Measurements from ENCODE around the gene SFN. TPM values are rescaled to one million over a fixed set of nuclear protein-coding genes. Genes with fewer than 3 reads are reported as not detected.
A peak's percentile ranks its signal among the peaks of the same experiment; 100 is the strongest.

SFN gene
- total and polyA plus RNA-seq, 2 of the 13 experiments (the other 11 are each of a cell fraction or from before 2014, with no cell fraction given): 4.3 to 5.6 TPM

DNA sequence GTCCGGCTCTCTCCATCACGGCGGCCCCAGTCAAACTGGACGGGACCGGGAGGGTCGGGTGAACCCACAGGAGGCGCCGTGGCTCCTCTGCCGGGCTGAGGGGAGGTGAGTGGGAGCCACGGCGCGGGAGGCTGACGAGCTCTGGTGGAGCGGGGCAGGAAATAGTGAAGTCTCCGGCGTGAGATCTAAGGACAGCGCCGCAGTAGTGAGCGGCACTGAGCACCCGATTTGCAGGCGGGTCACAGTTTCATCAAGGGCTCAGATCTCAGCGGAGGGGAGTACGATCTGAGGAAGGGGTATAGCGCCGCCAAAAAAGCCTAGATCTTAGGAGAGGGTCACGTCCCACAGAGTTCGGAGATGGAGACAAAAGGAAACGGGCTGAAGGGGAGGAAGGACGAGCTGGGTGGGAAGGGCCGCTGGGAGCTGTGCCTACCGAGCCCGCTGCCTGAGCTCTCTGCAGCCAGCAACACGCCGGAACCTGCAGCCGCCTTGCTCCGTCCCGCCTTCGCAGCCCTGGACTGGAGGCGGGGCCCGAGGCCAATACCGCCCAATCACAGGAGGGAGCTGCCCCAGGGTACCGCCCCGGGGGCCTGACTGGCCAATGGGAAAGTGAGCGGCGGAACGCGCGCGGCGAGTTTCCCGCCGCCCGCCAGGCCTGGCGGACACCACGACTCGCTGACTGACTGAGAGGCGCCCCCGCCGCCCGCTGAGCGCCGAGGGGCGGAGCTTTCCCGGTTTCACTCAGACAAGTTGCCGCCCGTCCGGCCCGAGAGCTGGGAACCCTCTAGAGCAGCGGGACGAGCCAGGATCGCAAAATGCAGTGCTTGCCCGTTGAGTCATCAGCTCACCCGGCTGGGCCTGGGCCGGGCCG is 1.9 kb downstream of the SFN start (continued):
- TF ChIP-seq CBFB (CRISPR knock-in tag; IDR thresholded peaks at IDR 0.05) (peak; percentile 45; the same call in 1 of the 2 replicates), ZNF207 (IDR thresholded peaks at IDR 0.05; ENCODE audit: borderline replicate concordance) (no peak), ZNF414 (CRISPR knock-in tag; IDR thresholded peaks at IDR 0.05) (no peak), AKAP8 (CRISPR knock-in tag; IDR thresholded peaks at IDR 0.05) (0 out of 2 replicates have a peak, but pooled peaks have one; percentile 57), ZNF546 (CRISPR knock-in tag; conservative IDR thresholded peaks at IDR 0.05) (no peak), GABPA (IDR thresholded peaks at IDR 0.05; ENCODE audit: low read depth, low read length) (peak; percentile 68), GABPA (CRISPR knock-in tag; IDR thresholded peaks at IDR 0.05; ENCODE audit: low read depth) (peak; percentile 83), RCOR2 (CRISPR knock-in tag; IDR thresholded peaks at IDR 0.05) (no peak), NR1H2 (CRISPR knock-in tag; IDR thresholded peaks at IDR 0.05; ENCODE audit: borderline replicate concordance, low read depth) (no peak), RBM39 (IDR thresholded peaks at IDR 0.05; ENCODE audit: low read depth, low read length, poor library complexity, severe bottlenecking) (no peak), ZNF713 (CRISPR knock-in tag; IDR thresholded peaks at IDR 0.05) (no peak), CCAR2 (optimal IDR thresholded peaks at IDR 0.05; ENCODE audit: low read depth, low read length) (no peak), SIX1 (CRISPR knock-in tag; IDR thresholded peaks at IDR 0.05; ENCODE audit: borderline replicate concordance) (no peak), ZNF589 (CRISPR knock-in tag; conservative IDR thresholded peaks at IDR 0.05) (no peak), NFATC3 (CRISPR knock-in tag; IDR thresholded peaks at IDR 0.05) (no peak), FOXA3 (CRISPR knock-in tag; IDR thresholded peaks at IDR 0.05) (0 out of 2 replicates have a peak, but pooled peaks have one; percentile 4), ZNF549 (CRISPR knock-in tag; IDR thresholded peaks at IDR 0.05) (no peak), NR0B2 (CRISPR knock-in tag; IDR thresholded peaks at IDR 0.05) (peak; percentile 52; the same call in 1 of the 2 replicates), FOXK1 (CRISPR knock-in tag; IDR thresholded peaks at IDR 0.05; ENCODE audit: borderline replicate concordance, low read depth) (0 out of 2 replicates have a peak, but pooled peaks have one; percentile 39), SP5 (CRISPR knock-in tag; IDR thresholded peaks at IDR 0.05; ENCODE audit: borderline replicate concordance, low read depth) (peak; percentile 63; the same call in 1 of the 2 replicates), ZNF274 (CRISPR knock-in tag; IDR thresholded peaks at IDR 0.05) (no peak), ZNF235 (CRISPR knock-in tag; IDR thresholded peaks at IDR 0.05; ENCODE audit: borderline replicate concordance) (no peak), ZNF30 (CRISPR knock-in tag; IDR thresholded peaks at IDR 0.05) (no peak), NAIF1 (CRISPR knock-in tag; IDR thresholded peaks at IDR 0.05; ENCODE audit: borderline replicate concordance) (no peak)
- TF ChIP-seq, protein P1, sequence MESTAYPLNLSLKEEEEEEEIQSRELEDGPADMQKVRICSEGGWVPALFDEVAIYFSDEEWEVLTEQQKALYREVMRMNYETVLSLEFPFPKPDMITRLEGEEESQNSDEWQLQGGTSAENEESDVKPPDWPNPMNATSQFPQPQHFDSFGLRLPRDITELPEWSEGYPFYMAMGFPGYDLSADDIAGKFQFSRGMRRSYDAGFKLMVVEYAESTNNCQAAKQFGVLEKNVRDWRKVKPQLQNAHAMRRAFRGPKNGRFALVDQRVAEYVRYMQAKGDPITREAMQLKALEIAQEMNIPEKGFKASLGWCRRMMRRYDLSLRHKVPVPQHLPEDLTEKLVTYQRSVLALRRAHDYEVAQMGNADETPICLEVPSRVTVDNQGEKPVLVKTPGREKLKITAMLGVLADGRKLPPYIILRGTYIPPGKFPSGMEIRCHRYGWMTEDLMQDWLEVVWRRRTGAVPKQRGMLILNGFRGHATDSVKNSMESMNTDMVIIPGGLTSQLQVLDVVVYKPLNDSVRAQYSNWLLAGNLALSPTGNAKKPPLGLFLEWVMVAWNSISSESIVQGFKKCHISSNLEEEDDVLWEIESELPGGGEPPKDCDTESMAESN (CRISPR knock-in tag; conservative IDR thresholded peaks at IDR 0.05): peak; percentile 66; the same call in 1 of the 2 replicates

Data from HepG2 (cell line).